SH-SY5Y (cell line): ENCODE data around the gene PRRT4.

Experiments used
- GATA2 ChIP-seq: IDR thresholded peaks from 2 replicates; pipeline ENCODE4 v1.6.1; 2011; ENCODE audit warnings: mild to moderate bottlenecking, low read depth, low read length
- GATA3 ChIP-seq: IDR thresholded peaks from 2 replicates; pipeline ENCODE4 v1.6.1; 2011; ENCODE audit warnings: low read depth, mild to moderate bottlenecking, low read length, moderate library complexity

Gene PRRT4

DNA sequence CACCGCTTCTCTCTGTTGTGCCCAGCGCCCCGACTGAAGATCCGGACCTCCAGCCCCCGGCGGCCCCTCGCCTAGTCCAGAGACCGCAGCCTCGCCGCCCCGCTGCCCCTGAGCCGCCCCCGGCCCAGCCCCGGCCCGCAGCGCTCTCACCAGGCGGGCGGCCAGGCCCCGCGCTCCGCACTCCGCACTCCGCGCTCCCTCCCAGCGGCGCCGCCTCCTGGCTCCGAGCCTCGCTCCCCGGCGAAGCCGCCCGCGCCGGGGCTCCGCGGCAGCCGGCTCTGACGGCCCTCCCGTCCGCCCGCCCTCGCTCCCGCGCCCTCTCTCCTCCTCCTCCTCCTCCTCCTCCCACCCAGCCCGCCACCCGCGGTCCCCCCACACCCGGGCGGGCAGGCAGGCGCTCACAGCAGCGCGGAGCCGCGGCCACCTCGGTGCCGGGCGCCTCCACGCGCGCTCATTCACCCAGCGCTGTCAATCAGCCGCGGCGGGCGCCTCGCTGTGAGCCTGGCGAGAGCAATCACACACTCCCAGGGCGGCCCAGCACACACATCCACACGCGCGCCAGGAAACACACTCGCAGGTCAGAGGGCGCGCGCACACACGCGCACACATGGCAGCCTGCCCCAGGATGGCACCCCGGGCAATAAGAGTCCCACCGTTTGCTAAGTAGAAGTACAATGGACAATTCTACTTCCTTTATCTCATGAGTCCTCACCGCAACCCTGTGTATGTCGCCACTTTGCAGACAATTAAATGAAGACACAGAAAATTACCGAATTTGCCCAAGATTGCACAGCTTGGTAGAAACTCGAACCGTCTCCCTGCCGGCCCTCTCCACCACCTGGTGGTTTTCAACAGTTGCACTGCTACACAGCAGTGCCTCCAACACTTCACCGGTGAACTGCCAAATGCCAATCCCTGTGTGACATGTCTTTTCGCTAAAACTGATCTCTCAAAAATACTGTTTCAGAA lies at the start of gene PRRT4:
PRRT4 (minus strand) TSS at position 280 of the 969 bp plus-strand sequence.
- no peak for TF ChIP-seq GATA2
- TF ChIP-seq GATA3: no peak

DNA sequence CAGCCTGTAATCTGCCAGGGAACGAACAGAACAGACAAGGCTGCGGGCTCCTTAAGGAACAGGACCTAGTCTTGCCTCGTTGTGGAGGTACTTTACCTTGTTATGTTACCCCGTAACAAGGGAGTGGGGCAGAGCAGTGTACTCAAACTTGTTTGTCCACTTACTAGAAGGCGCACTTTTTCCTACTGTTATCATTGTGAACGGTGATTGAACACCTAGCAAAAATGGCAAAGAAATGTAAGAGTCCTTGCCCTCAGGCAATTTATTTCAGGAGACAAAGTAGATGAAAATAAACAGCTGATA lies 48.9 kb upstream of the PRRT4 start:
- no peak for TF ChIP-seq GATA3
- TF ChIP-seq GATA2: no peak

DNA sequence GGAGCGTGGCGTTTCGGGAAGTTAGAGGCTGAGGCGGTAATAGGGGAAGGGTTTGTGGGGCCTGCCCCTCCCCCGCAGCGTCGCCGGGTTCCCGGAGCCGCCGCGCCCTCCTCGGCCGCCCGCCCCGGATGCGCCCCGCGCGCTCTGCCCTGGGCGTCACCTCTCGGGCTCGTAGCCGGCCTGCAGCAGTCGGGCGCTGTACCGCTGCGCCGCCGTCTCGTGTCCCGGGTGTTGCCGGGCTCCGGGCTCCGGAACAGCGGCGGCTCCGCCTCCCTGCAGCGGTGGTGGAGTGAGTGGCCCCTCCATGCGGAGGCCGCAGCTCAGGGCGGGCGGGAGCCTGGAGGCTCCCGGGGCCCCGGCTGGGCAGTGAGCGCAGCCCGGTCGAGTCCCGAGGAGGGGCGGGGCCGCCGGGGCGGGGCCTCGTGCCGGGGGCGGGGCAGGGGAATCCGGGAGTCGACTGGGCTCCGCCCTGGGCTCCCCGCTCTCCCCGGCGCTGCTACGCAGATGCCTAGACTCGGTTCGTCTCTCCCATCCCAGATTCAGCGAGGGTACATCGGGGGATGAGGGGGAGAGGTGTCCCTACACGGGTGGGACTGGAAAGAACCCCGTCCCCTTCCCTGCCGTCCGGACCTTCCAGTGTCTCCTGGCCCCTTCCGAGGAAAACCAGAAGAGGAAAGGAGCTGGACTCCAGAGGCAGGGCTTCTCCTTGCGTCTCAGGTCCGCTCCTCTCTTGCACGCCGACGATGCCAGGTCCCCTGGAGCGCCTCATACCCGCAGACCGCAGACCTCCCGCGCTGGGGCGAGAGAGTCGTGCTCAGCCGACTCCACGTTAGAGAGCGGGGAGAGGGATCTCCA lies 48.3 kb upstream of the PRRT4 start, which contains the start of gene IMPDH1:
IMPDH1 (minus strand) TSS at position 387 of the 855 bp plus-strand sequence; CDS start at position 306, 81 bp downstream.
- TF ChIP-seq GATA3 (no peak), GATA2 (no peak)

DNA sequence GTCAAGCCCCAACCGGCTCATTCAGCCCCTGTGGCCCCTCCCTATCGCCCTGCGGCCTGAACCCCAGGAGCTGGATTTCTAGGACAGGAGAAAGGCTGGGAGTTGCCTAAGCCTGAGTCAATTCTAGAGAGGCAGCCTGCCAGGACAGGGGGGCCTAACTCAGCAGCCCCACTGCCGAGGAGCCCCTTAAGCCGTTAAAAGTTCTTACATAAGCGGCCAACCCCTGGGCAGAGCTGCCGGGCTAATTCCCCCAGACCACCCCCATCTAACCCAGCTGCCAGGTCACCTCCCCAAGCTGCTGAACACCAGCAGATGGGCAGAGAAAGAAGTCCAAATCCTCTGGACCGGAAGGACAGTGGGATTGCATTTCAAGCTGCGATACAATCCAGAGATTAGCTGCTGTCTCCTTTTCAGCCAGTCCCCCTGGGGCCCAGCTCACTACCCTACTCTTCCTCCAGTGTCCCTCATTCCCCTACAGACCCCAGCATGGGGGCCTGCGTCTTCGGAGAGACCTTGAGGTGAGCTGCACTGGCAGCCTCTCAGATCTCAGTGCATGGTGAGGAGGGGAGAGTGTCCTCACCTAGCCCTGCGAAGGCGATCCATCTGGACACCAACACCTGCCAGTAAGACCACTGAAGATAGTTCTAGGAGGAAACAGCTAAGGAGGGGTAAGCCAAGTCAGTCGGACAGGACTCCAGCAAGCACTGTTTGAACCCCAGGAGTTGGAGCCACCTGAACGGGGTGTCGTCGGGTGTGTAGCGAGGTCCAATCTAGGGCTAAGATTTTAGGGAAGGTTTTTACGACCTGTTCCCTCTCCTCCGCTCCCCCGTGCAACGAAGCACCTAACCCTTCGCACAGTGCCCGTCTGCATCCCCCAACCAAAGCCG lies 47.5 kb upstream of the PRRT4 start:
- 0 out of 2 replicates have a peak, but pooled peaks have one; percentile 7 for TF ChIP-seq GATA2
- TF ChIP-seq GATA3: no peak

DNA sequence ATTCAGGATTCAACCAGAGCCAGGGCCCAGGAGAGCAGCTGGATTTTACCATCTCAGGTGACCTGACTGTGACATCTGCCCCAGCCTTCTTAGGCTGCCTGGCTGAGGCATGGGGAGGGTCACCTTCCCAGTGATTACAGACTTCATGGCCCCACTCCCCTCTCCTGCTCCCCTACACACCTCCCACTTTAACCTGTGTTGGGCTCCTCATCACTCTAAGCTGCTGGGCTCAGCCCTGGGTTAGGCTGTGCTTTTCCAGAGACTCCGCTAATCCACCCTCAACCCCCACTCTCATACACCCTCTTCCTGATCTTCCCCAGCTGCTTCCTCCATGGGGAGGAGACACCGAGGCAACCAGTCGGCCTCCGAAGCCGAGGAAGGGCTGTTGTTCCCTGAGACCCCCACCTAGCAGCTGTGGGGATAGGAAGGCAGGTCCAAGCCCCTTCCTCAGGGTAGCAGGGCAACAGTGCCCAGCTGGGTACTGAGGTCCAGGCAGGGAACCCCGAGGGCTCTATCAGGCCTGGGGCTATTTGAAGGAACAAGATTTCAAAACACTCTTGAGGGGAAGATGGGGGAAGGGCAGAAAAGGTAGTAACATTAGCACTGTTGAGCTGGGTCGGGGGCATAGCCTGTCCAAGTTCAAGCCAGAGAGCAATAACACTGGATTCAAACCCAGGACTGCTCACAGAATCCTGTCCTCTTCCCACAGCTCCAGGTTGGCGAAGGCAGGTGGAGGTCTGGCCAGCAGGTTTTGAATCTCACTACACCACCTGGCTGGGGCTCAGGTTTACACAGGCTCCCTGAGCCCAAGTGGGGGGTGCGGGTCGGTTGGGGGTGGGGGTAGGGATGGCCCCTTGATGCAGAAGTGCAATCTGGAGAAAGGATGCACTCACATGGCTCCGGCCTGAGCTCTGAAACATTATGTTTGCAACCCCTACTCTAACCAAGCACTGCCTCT lies 46.5 kb upstream of the PRRT4 start:
- TF ChIP-seq GATA2: no peak
- no peak for TF ChIP-seq GATA3

DNA sequence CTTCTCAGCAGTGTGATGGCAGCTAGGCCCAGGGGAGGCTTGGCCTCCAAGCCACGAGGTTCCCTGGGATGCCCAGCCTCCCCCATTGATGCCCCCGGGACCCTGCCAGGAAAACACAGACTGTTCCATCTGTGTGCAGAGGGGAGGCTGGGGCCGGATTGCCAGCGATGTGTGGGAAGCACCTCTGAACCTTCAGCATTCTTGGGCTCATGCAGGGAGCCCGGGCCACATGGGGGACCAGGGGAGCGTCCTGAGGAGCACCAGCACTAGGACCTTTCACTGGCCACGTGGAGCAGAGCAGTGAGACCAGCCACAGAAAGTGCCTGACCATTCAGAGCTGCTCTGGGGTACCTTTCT lies 45.7 kb upstream of the PRRT4 start:
- TF ChIP-seq GATA2 (no peak), GATA3 (no peak)

DNA sequence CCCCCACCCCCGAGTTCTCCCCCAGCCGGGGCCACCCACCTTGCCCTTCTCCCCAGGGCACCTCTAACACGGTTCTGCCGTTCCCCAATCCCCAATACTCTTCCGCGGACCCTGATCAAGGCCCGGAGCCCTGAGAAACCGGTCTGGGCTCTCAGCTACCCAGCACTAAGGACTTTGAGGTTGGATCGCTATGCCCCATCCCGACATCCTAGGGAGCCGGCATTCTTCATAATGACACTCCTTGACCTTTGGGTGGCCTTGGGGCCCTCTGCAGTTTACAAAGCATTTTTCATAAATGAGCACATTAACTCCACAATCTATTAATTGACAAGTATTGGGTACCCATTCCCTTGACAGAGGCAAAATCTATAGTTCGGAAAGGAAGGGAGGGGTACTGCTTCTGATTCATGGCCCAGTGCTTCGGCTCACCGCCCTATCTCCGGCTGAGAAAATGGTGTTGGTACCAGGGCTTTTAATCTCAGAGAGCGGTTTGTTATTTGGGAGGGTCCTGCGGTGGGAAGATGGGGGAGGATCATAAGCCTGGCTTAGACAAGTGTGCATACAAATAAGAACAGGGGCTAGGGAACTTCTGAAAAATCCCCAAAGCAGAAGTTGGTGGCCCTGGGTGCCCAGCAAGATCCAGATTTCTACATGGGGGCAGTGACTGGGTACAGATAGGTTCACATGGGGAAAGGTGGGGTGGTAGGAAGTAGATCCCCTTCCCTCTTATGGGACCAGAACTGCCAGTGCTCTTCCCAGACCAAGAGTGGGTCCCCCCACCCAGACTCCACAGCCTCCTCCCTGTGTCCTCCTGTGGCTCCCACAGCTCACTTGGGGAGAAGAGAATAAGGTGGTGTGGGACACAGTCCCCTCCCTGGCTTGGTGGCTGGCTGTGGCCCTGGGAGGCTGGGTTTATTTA lies 45.1 kb upstream of the PRRT4 start:
- TF ChIP-seq GATA3 (no peak), GATA2 (no peak)

DNA sequence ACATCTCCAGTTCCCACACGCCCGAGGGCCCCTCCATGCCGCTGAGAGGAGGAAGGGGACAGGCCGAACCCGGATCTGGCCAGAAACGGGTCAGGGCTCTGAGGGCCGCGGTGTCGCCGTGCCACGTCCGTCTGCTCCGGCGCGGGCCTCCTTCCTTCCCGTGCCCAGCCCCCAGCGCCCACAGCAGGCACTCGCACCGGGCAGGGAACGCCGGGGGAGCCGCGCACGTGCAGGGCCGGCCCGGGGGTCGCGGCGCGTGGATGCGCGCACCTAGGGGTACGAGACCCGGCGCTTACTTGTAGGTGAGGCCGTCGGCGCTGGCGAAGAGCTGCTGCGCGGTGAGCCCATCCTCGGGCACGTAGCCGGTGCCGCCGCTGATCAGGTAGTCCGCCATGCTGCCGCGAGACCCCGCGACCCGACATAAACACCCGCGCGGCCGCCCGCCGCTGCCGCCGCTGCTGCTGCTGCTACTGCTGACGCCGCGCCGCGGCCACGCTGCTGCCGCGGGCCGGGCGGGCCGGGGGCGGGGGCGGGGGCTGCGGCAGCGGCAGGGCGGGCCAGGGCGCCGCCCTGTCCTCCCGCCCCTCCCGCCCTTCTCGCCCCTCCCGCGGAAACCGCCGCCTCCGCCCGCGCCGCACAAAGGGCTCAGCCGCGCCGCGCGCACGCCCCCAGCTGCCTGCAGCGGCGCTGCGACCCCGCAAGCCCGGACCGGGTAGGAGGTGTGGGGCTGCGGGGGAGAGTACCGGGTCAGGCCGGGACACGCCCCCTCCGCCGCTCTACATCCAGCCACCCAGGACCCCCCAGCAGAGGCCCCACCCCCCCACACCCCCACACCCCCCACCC lies 44.2 kb upstream of the PRRT4 start:
- TF ChIP-seq GATA2 (no peak), GATA3 (no peak)

DNA sequence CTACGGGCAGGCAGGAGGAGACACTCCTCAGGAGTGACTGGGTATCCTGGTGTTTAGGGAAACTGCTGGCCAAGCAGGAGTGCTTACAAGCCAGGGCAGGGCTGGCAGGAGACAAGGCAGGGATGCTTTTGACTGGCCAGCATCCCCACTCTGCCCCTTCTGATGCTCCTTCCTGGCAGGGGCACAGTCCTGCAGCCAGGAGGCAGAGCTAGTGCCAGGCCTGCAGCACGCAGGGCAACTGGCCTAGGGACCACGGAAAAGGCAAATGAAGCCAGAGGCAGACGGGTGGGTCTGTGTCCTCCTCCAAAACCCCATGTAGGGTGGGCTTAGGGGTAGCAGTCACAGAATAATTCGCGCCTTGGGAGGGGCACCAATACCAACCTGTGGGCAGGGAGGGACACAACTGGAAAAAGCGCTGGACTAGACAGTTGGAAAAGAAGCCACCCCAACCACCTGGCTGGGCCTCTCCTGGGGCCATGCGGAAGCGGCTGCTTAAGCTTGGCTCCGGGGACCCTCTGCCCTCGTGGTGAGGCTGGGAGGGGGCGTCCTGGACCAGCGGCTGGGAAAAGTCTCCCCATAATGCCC lies 43.5 kb upstream of the PRRT4 start:
- TF ChIP-seq GATA2 (no peak), GATA3 (no peak)

DNA sequence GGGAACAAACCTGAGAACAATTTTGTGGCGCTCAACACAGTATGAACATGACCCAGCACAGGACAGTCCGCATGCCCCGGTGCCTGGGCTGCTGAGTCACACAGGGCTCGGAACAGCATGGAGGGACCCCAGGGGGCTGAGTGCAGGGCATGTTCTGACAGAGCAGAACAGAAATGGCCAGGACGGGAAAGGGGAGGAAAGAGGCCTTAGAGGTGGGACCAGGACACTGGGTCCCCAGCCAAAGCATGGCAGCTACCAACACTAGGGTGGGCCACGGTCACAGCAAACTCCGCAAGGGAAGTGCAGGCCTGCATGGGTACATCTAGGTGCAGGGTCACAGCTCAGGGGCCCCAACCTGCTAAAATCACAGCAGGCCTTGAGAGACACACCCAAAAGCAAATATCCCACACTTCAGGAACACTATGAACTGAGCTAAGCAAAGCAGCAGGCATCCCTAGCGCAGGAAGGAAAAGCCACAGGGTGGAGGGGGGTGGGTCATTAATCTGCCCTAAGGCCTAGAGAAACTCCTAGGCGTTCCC lies 42.7 kb upstream of the PRRT4 start:
- TF ChIP-seq GATA3 (no peak), GATA2 (no peak)
